ENCODE data around the gene ANKRD17.

- TF ChIP-seq, protein P1, sequence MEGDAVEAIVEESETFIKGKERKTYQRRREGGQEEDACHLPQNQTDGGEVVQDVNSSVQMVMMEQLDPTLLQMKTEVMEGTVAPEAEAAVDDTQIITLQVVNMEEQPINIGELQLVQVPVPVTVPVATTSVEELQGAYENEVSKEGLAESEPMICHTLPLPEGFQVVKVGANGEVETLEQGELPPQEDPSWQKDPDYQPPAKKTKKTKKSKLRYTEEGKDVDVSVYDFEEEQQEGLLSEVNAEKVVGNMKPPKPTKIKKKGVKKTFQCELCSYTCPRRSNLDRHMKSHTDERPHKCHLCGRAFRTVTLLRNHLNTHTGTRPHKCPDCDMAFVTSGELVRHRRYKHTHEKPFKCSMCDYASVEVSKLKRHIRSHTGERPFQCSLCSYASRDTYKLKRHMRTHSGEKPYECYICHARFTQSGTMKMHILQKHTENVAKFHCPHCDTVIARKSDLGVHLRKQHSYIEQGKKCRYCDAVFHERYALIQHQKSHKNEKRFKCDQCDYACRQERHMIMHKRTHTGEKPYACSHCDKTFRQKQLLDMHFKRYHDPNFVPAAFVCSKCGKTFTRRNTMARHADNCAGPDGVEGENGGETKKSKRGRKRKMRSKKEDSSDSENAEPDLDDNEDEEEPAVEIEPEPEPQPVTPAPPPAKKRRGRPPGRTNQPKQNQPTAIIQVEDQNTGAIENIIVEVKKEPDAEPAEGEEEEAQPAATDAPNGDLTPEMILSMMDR (IDR thresholded peaks at IDR 0.05; ENCODE audit: low read depth, low read length): no peak
- TF ChIP-seq POLR2A (IDR thresholded peaks at IDR 0.05; ENCODE audit: extremely low read depth, insufficient read length) (peak; percentile 55), MYC (IDR thresholded peaks at IDR 0.05; ENCODE audit: low read depth, low read length) (peak; percentile 79)
- TF ChIP-seq, protein P2, sequence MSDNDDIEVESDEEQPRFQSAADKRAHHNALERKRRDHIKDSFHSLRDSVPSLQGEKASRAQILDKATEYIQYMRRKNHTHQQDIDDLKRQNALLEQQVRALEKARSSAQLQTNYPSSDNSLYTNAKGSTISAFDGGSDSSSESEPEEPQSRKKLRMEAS (IDR thresholded peaks at IDR 0.05; ENCODE audit: low read depth, low read length): peak; percentile 67
Observed at GRCh38 chr4:73258686-73259570, at the start of gene ANKRD17.
